T-helper 1 cell treated with Interleukin-12 subunit alpha and Interleukin-12 subunit beta and Interleukin-4 antibody, amounts not matched to agents 30 ng/mL and 1 ng/mL, for 36 hours (primary cell): ENCODE data around the gene VSNL1. TPM values are rescaled to one million over a fixed set of nuclear protein-coding genes. Genes with fewer than 3 reads are reported as not detected.
"Not testable (repeated sequence)": the region's sequence is repeated elsewhere in the genome, so short reads cannot be mapped to it uniquely, and the experiment has no call there.

Experiments used
- intact Hi-C: fragments of 100-400 bp; cut with micrococcal nuclease; formaldehyde crosslinking; loops from one replicate; pipeline ENCODE4 v1.15.1; 2024
- total RNA-seq: library from RNA; stranded (reverse); gene quantifications from 2 replicates; pipeline ENCODE4 v1.2.3, GENCODE V29; 2022

VSNL1 gene
- total RNA-seq, 1 donor from 2014 or later: not detected

DNA sequence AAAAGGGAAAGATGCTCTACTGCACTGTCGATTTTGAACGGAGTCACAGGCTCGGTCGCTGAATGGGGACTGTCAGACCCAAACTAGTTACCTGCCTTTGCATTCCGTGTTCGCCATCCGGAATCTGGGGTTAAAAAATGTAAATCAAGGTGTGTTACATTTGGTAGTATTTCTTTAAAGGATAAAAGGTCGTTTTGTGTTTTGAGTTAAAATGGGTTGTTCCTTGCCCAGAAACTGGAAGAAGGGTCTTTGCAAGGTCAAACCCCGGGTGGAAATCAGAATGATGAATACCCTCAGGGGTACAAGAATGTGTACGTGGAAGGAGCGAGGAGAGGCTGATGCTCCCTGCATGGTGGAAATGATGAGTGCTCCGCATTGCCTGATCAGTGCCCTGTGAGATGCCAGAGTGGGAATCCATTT lies 1.0 kb downstream of the VSNL1 start:
- intact Hi-C loops: no loop called here

DNA sequence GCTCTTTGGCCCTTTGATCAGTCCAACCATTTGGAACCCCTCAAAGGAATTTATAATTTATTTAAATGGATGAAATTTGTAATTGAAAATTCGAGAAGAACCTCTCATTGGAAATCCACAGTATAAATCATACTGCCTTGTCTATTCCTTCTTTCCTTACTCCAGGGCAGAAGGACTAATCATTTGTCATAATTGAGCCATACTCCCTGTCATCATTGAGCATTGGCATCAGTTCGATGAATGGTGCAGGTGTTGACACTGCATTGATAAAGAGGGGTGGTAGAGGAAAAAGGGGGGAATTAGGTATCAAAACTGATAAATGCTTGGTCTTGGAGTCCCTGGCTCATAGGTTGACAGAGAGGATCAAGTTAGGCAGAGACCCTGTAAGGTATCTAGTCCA lies 2.0 kb downstream of the VSNL1 start:
- intact Hi-C loops: no loop called here

DNA sequence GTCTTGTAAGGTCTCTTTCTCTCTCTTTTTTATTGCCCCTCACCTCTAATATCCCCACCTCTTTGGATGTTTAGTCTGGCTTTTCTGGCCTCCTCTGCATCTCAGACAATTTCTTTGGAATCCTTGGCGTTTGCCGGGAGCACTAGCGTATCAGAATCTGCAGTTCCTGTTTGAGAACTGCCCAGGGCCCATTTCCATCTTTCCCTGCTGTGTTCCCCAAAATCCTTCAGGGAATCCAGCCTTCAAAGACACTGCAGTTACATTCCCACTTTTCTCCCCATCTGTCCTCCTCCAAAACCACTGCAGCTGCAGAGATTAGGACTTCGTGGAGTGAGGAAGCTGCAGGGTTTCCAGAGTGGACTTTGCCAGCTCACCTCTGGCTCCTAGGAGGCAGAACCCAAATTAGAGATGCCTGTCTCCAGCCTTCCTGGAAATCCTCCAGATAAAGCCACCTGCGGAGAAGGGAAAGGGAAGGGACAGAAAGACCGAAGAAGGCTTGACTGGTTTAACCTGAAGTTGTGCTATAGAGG lies 2.7 kb downstream of the VSNL1 start:
- intact Hi-C loops: no loop called here

GRCh38 chr2:17543848-17544247 lies 3.4 kb downstream of the VSNL1 start:
- intact Hi-C loops: no loop called here

- intact Hi-C loops: no loop called here
Measured at GRCh38 chr2:17544256-17544655, 3.8 kb downstream of the VSNL1 start.

DNA sequence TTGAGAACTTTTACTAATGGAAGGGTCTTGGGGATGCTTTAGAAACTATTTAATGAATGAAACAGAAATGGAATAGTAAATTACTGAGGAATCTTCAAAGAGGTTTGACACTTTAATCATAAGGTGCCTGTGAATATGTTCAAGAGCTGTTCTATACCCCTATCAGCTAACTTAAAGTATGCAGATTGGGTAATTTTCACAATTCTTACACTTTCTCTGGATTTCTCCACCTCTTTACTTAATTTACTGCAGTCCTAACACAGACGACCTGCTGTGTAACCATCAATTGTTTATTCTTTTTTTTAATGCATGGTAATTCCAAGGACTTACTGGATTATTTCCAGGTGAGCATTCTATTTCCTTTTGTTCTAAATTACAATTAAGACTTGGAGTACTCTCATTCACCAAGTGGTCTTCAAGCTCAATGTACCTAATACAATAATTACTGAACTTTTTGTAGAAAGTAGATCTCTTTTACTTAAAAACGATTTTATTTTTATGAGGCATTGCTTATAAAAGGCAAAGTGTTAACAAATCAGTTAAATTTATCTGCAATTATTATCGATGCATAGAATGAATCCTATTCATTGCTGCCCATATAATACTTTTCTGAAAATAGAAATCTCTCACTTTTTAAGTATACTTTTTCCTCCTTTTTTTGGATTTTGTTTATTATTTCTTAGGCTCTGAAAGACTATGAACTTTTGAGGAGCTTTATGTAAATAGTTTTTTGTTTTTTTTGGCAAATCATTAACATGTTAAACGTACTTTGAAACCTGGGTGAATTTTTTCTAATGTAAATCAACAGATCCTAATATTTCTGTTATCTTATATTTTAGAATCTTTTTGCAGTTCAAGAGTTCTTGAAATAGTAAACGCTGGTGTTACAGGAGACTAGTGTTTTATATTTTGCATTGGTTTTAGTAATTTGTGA lies 5.5 kb downstream of the VSNL1 start:
- intact Hi-C loops: no loop called here

- intact Hi-C loops: no loop called here
Measured at GRCh38 chr2:17547237-17547636, 6.7 kb downstream of the VSNL1 start.

- intact Hi-C loops: no loop called here
Measured at GRCh38 chr2:17547737-17548136, 7.2 kb downstream of the VSNL1 start.

- intact Hi-C loops: no loop called here
Measured at GRCh38 chr2:17550907-17551306, 10.4 kb downstream of the VSNL1 start.

DNA sequence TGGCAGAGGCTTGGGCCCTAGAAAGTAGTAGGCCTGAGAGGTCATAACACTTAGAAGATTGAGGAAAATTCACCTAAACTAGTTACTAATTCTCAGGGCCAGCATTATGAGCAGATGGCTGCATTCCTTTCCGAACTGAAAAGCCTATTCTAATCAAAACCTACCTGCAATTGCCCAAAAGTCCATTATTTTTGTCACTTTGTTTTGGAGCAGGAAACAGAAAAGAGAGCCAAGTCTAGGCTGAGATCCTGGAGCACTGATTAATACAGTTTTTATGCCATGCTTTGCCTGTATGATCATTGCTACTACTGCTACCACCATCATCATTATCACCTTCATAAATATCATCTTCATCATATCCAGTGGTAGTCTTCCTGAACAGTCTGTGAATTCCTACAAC lies 14.7 kb downstream of the VSNL1 start:
- intact Hi-C loops: no loop called here

GRCh38 chr2:17557596-17557995 lies 17.1 kb downstream of the VSNL1 start:
- intact Hi-C loops: no loop called here

- intact Hi-C loops: no loop called here
Measured at GRCh38 chr2:17558053-17558452, 17.6 kb downstream of the VSNL1 start.

DNA sequence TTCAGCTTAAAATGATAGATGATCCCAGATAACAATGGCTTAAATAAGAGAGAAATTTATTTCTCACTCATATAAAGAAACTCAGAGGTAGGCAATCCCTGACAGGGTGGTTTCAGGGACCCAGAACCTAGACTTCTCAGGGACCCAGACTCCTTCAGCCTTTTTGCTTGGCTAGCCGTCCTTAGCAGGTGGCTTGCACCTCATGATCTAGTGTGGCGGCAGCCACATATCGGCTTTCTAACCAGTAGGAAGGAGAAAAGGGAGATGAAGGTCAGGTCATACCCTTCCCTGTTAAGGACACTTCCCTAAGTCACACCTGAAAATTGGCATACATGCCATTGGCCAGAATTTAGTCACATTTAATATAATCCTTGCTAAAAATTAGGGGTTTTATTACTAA lies 18.4 kb downstream of the VSNL1 start:
- intact Hi-C loops: no loop called here

GRCh38 chr2:17565726-17566125 lies 25.2 kb downstream of the VSNL1 start:
- intact Hi-C loops: not testable (repeated sequence)

DNA sequence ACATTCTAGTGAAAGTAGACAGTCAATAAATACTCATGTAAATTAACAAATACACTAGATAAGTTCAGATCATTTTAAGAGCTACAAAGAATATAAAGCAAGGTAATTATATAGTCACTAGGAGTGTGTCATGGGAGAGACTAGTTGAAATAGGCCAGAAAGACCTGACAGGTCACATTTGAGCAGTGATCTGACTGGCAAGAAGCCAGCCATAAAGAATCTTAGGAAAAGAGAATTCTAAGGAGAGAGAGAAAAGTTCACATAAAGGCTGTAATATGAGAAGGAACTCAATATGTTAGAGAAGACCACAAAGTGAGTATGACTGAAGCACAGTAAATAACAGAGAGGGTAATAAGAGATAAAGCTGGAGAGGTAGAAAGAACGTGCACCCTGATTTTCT lies 31.2 kb downstream of the VSNL1 start:
- intact Hi-C loops: no loop called here

DNA sequence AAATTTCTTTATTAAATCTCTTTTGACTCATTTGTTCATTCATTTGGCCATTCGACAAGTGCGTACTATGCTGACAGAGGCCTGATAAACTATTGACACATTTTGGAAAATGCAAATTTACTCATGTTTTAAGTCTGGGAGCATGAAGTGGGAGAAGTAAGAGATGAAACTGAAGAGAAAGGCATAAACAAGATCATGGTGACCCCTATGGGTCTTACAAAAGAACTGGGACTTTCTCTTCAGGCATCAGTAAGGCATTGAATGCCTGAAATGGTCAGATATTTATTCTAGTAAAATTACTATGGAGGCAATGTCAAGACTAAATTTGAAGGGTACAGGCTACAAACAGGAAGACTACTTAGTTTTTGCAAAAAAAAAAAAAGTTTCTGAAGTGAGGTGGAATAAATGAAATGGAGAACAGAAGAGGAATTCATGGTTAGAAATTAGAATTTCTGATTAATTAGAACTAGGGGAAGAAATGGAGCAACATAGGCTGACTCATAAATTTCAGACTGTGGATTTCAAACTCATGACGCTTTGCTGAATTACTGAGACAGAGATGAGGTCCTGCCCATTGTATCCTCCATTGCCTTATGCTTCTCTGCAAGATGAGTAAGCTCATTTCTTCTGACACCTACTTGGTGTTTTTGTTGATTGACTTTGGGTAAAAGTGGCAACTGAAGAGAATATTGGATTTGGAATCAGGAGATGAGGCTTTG lies 32.7 kb downstream of the VSNL1 start:
- intact Hi-C loops: no loop called here

GRCh38 chr2:17573804-17574175 lies 33.3 kb downstream of the VSNL1 start:
- intact Hi-C loops: no loop called here

GRCh38 chr2:17574406-17575073 lies 34.0 kb downstream of the VSNL1 start:
- intact Hi-C loops: no loop called here

DNA sequence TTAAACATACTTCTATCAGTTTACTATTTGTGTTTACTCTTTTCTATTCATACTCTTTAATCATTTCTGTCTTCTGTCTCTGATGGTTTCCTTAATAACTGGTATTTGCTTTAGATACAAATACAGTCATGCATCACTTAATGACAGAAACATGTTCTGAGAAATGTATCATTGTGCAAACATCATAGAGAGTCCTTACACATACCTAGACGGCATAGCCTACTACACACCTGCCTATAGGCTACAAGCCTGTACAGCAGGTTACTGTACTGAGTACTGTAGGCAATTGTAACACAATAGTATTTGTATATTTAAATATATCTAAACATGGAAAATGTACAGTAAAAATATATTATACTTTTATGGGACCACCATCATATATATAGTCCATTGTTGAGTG lies 36.3 kb downstream of the VSNL1 start:
- intact Hi-C loops: no loop called here

DNA sequence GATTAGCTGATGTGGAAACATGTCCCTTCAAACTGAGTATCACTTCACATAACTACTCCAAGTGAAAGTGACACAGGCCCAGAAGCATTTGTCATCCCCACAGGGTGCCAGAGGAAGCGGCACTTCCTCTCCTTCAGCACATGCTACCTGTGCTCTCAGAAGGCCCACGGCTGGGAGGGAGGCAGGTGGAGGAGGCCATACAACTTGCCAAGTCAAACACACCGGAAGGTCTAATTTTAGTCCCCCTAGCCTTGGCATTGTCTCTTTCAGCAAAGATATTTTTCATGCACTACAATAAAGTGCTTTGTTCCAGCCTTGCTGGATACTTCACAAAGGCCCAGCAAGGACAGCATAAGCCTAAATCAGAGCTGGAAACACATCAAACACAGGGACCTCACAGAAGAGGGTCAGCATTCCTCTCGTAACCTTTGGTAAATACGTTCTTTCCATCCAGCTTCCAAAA lies 38.0 kb downstream of the VSNL1 start:
- intact Hi-C loops: no loop called here

DNA sequence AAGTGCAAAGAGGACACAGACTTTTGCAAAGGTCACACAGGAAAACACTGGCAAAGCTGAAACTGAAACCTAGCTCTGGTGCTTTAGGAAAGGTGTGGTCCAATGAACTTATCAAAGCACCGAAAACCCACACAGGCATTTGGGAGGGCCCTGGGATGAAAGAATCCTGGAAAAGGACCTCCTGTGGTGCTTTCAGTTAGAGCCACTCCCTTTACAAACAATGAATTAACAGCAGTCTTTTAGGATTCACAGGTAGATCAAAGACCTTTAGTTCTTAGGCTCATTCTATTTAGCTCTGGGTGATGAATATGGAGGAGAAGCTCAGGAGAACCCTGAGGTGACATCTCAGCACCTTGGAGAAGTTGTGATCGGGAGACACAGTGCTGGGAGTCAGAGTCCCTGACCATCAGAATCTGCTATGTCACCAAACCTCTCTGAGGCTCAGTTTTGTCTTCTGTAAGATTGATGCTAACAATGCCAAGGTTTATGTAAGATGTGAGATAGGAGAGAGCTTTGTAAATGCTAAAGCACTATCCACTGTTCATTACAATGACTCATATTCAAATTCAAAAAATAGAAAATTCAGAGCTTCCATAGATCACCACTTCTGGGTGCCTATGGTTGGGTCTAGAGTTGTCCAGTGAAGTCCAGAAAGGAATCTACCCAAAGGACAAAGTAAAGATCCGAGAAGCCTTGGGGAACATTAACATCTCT lies 39.3 kb downstream of the VSNL1 start:
- intact Hi-C loops: no loop called here
